WI38 (cell line): ENCODE measurements around the gene FMO3.

Experiments used
- H3K4me3 ChIP-seq: 2 replicates; pipeline ENCODE4 v1.5.1; 2011; ENCODE audit warnings: low read depth, mild to moderate bottlenecking, control low read depth, low read length
- CTCF ChIP-seq: IDR thresholded peaks from 2 replicates; pipeline ENCODE4 v1.5.1; 2012; ENCODE audit warnings: low read depth, mild to moderate bottlenecking, control low read depth, low read length

The FMO3 gene

GRCh38 chr1:171081314-171081753 lies 9.4 kb upstream of the FMO3 start:
- TF ChIP-seq CTCF, result no peak
- H3K4me3 ChIP-seq, result no peak overlapping the region

- no peak overlapping the region for H3K4me3 ChIP-seq
- no peak for TF ChIP-seq CTCF
Measured at GRCh38 chr1:171081763-171082201, 8.9 kb upstream of the FMO3 start.

GRCh38 chr1:171082606-171083005 lies 8.1 kb upstream of the FMO3 start:
- H3K4me3 ChIP-seq, result no peak overlapping the region
- TF ChIP-seq CTCF, result no peak

GRCh38 chr1:171083222-171083621 lies 7.5 kb upstream of the FMO3 start:
- no peak overlapping the region for H3K4me3 ChIP-seq
- no peak for TF ChIP-seq CTCF

GRCh38 chr1:171084091-171084490 lies 6.6 kb upstream of the FMO3 start:
- TF ChIP-seq CTCF, result no peak
- no peak overlapping the region for H3K4me3 ChIP-seq

GRCh38 chr1:171084870-171085269 lies 5.8 kb upstream of the FMO3 start:
- H3K4me3 ChIP-seq, result no peak overlapping the region
- no peak for TF ChIP-seq CTCF

- TF ChIP-seq CTCF, result no peak
- H3K4me3 ChIP-seq, result no peak overlapping the region
Measured at GRCh38 chr1:171087896-171088295, 2.8 kb upstream of the FMO3 start.
